GM18502 (cell line): ENCODE data around the gene PTPRN2.
"Not testable (repeated sequence)": the region's sequence is repeated elsewhere in the genome, so short reads cannot be mapped to it uniquely, and the experiment has no call there.

Source experiments
- ATAC-seq: cut with Tn5 transposase; IDR thresholded peaks from one replicate; pipeline ENCODE4 v1.9.1; 2021; ENCODE audit warnings: mild to moderate bottlenecking; ENCODE audit not compliant: unreplicated experiment, poor library complexity

Gene PTPRN2

GRCh38 chr7:158321936-158322615 is 265.5 kb downstream of the PTPRN2 start:
- no peak for ATAC-seq

- ATAC-seq: no peak
Observed at GRCh38 chr7:158321056-158321700, 266.4 kb downstream of the PTPRN2 start.

- ATAC-seq: no peak
Observed at GRCh38 chr7:158320328-158320727, 267.3 kb downstream of the PTPRN2 start.

GRCh38 chr7:158318511-158318913 is 269.1 kb downstream of the PTPRN2 start:
- no peak for ATAC-seq

- no peak for ATAC-seq
Observed at GRCh38 chr7:158317238-158318205, 270.1 kb downstream of the PTPRN2 start.

GRCh38 chr7:158316466-158317031 is 271.1 kb downstream of the PTPRN2 start:
- no peak for ATAC-seq

- no peak for ATAC-seq
Observed at GRCh38 chr7:158315881-158316280, 271.7 kb downstream of the PTPRN2 start.

- ATAC-seq: no peak
Observed at GRCh38 chr7:158315326-158315725, 272.3 kb downstream of the PTPRN2 start.

GRCh38 chr7:158314394-158314793 is 273.2 kb downstream of the PTPRN2 start:
- ATAC-seq: no peak

- no peak for ATAC-seq
Observed at GRCh38 chr7:158313931-158314330, 273.7 kb downstream of the PTPRN2 start.

GRCh38 chr7:158312789-158313188 is 274.8 kb downstream of the PTPRN2 start:
- no peak for ATAC-seq

GRCh38 chr7:158311791-158312190 is 275.8 kb downstream of the PTPRN2 start:
- ATAC-seq: no peak

GRCh38 chr7:158310924-158311666 is 276.5 kb downstream of the PTPRN2 start:
- ATAC-seq: no peak

GRCh38 chr7:158309868-158310763 is 277.5 kb downstream of the PTPRN2 start:
- ATAC-seq: no peak

GRCh38 chr7:158308001-158308400 is 279.6 kb downstream of the PTPRN2 start:
- no peak for ATAC-seq

- not testable (repeated sequence) for ATAC-seq
Observed at GRCh38 chr7:158304072-158304471, 283.6 kb downstream of the PTPRN2 start.

- ATAC-seq: no peak
Observed at GRCh38 chr7:158303121-158303520, 284.5 kb downstream of the PTPRN2 start.

- no peak for ATAC-seq
Observed at GRCh38 chr7:158302274-158303070, 285.2 kb downstream of the PTPRN2 start.
